Measurements from ENCODE around the gene NPL.

The NPL gene

GRCh38 chr1:182789138-182790076 is at the start of gene NPL:
TSS of gene NPL (plus strand) at chr1:182789773. CDS start at chr1:182794372, 4,599 bp downstream.
- peak; percentile 33 to 34 for DNase-seq (ENCODE audit: low read depth in 2 of 2)

GRCh38 chr1:182740120-182740519 is 49.5 kb upstream of the NPL start:
- DNase-seq (ENCODE audit: low read depth in 2 of 2), result no peak

- DNase-seq (ENCODE audit: low read depth in 2 of 2), result no peak
These were observed 46.8 kb upstream of the NPL start for GRCh38 chr1:182742780-182743179.

- peak; percentile 28 to 31 for DNase-seq (ENCODE audit: low read depth in 2 of 2)
These were observed 37.2 kb upstream of the NPL start for GRCh38 chr1:182752077-182752988.

GRCh38 chr1:182754087-182754486 is 35.5 kb upstream of the NPL start:
- no peak for DNase-seq (ENCODE audit: low read depth in 2 of 2)

GRCh38 chr1:182754543-182755314 is 34.8 kb upstream of the NPL start:
- no peak for DNase-seq (ENCODE audit: low read depth in 2 of 2)

GRCh38 chr1:182755632-182756031 is 33.9 kb upstream of the NPL start:
- no peak for DNase-seq (ENCODE audit: low read depth in 2 of 2)

GRCh38 chr1:182756423-182756822 is 33.1 kb upstream of the NPL start:
- no peak for DNase-seq (ENCODE audit: low read depth in 2 of 2)

GRCh38 chr1:182761396-182762395 is 27.9 kb upstream of the NPL start:
- no peak for DNase-seq (ENCODE audit: low read depth in 2 of 2)

GRCh38 chr1:182762536-182762935 is 27.0 kb upstream of the NPL start:
- no peak for DNase-seq (ENCODE audit: low read depth in 2 of 2)

GRCh38 chr1:182764029-182764727 is 25.4 kb upstream of the NPL start:
- no peak for DNase-seq (ENCODE audit: low read depth in 2 of 2)

- DNase-seq (ENCODE audit: low read depth in 2 of 2), result no peak
These were observed 24.2 kb upstream of the NPL start for GRCh38 chr1:182765391-182765790.

GRCh38 chr1:182766050-182766449 is 23.5 kb upstream of the NPL start:
- no peak for DNase-seq (ENCODE audit: low read depth in 2 of 2)

GRCh38 chr1:182766881-182767645 is 22.5 kb upstream of the NPL start:
- DNase-seq (ENCODE audit: low read depth in 2 of 2), result no peak

- peak in 1 of 2 experiments; percentile 9 for DNase-seq (ENCODE audit: low read depth in 2 of 2)
These were observed 20.6 kb upstream of the NPL start for GRCh38 chr1:182768963-182769362.

- DNase-seq (ENCODE audit: low read depth in 2 of 2), result no peak
These were observed 19.3 kb upstream of the NPL start for GRCh38 chr1:182770232-182770631.

- DNase-seq (ENCODE audit: low read depth in 2 of 2), result no peak
These were observed 18.2 kb upstream of the NPL start for GRCh38 chr1:182771187-182771984.

GRCh38 chr1:182777386-182777785 is 12.2 kb upstream of the NPL start:
- DNase-seq (ENCODE audit: low read depth in 2 of 2), result no peak
